ENCODE results near the gene MZF1. TPM values are rescaled to one million over a fixed set of nuclear protein-coding genes. Genes with fewer than 3 reads are reported as not detected.
A peak's percentile ranks its signal among the peaks of the same experiment; 100 is the strongest.

MZF1 gene
- total and polyA plus RNA-seq, 2 experiments from 2014 or later: 10.2 to 21.8 TPM

- no peak for TF ChIP-seq NANOG (IDR thresholded peaks at IDR 0.05; ENCODE audit: borderline replicate concordance)
- no peak for TF ChIP-seq EZH2 (IDR thresholded peaks at IDR 0.05; ENCODE audit: low read depth, unreplicated experiment)
- no peak for TF ChIP-seq EZH2phosphoT487 (IDR thresholded peaks at IDR 0.05; ENCODE audit: unreplicated experiment)
- TF ChIP-seq, protein P1, sequence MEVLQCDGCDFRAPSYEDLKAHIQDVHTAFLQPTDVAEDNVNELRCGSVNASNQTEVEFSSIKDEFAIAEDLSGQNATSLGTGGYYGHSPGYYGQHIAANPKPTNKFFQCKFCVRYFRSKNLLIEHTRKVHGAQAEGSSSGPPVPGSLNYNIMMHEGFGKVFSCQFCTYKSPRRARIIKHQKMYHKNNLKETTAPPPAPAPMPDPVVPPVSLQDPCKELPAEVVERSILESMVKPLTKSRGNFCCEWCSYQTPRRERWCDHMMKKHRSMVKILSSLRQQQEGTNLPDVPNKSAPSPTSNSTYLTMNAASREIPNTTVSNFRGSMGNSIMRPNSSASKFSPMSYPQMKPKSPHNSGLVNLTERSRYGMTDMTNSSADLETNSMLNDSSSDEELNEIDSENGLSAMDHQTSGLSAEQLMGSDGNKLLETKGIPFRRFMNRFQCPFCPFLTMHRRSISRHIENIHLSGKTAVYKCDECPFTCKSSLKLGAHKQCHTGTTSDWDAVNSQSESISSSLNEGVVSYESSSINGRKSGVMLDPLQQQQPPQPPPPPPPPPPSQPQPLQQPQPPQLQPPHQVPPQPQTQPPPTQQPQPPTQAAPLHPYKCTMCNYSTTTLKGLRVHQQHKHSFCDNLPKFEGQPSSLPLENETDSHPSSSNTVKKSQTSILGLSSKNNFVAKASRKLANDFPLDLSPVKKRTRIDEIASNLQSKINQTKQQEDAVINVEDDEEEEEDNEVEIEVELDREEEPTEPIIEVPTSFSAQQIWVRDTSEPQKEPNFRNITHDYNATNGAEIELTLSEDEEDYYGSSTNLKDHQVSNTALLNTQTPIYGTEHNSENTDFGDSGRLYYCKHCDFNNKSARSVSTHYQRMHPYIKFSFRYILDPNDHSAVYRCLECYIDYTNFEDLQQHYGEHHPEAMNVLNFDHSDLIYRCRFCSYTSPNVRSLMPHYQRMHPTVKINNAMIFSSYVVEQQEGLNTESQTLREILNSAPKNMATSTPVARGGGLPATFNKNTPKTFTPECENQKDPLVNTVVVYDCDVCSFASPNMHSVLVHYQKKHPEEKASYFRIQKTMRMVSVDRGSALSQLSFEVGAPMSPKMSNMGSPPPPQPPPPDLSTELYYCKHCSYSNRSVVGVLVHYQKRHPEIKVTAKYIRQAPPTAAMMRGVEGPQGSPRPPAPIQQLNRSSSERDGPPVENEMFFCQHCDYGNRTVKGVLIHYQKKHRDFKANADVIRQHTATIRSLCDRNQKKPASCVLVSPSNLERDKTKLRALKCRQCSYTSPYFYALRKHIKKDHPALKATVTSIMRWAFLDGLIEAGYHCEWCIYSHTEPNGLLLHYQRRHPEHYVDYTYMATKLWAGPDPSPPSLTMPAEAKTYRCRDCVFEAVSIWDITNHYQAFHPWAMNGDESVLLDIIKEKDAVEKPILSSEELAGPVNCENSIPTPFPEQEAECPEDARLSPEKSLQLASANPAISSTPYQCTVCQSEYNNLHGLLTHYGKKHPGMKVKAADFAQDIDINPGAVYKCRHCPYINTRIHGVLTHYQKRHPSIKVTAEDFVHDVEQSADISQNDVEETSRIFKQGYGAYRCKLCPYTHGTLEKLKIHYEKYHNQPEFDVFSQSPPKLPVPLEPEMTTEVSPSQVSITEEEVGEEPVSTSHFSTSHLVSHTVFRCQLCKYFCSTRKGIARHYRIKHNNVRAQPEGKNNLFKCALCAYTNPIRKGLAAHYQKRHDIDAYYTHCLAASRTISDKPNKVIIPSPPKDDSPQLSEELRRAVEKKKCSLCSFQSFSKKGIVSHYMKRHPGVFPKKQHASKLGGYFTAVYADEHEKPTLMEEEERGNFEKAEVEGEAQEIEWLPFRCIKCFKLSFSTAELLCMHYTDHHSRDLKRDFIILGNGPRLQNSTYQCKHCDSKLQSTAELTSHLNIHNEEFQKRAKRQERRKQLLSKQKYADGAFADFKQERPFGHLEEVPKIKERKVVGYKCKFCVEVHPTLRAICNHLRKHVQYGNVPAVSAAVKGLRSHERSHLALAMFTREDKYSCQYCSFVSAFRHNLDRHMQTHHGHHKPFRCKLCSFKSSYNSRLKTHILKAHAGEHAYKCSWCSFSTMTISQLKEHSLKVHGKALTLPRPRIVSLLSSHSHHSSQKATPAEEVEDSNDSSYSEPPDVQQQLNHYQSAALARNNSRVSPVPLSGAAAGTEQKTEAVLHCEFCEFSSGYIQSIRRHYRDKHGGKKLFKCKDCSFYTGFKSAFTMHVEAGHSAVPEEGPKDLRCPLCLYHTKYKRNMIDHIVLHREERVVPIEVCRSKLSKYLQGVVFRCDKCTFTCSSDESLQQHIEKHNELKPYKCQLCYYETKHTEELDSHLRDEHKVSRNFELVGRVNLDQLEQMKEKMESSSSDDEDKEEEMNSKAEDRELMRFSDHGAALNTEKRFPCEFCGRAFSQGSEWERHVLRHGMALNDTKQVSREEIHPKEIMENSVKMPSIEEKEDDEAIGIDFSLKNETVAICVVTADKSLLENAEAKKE (CRISPR knock-in tag; IDR thresholded peaks at IDR 0.05): no peak
These were observed 43.7 kb downstream of the MZF1 start (continued) for GRCh38 chr19:58529405-58529804.

DNA sequence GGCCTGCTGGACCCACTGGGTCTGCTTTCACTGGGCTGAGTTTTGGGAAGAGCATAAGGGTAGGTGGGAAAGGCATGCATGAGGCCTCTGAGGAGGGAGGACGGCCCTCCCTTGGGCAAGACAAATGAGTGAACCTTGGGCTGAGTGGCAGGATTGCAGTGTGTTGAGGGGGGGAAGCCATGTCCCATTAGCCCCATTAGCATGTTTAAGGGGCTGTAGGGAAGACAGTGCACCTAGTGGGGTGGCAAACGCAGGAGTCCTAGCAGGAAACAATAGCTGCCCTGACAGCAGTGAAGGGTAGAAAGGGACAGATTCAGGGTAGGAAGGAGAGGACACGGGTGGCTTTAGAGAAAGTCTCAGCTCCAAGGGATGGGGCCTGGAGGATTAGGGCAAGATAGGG, 50.4 kb downstream of the MZF1 start:
- no peak overlapping the region for H3K27ac Mint-ChIP-seq
- ATAC-seq (no peak), DNase-seq (ENCODE audit: low spot score) (no peak)
- peak overlapping the region; percentile 10; the same call in 1 of the 3 replicates for H3K4me3 Mint-ChIP-seq
- Histone ChIP-seq H3K79me2 (replicated peaks; ENCODE audit: insufficient read depth) (0 out of 2 replicates have a peak, but pooled peaks cover 8% of the 10 kb centered on the region), H3K4me1 (ENCODE audit: insufficient read depth) (peaks cover 25% of the 10 kb centered on the region), H3K36me3 (ENCODE audit: insufficient read depth) (no peaks in the 10 kb centered on the region), H3F3A (replicated peaks; ENCODE audit: low read depth) (peaks cover 28% of the 10 kb centered on the region), H3K4me3 (no peak overlapping the region), H2AFZ (0 out of 2 replicates have a peak overlapping the region, but pooled peaks have one; percentile 52), H4K20me1 (replicated peaks; ENCODE audit: insufficient read depth) (no peaks in the 10 kb centered on the region), H3K4me2 (no peak overlapping the region), H3K27me3 (ENCODE audit: insufficient read depth) (no peaks in the 10 kb centered on the region), H3K27ac (ENCODE audit: low read depth) (no peak overlapping the region), H3K9me2 (ENCODE audit: insufficient read depth) (no peaks in the 10 kb centered on the region)
- peaks cover 40% of the 10 kb centered on the region for H3K4me1 Mint-ChIP-seq
- no peaks in the 10 kb centered on the region; the same call in 2 of the 3 replicates for H3K9me3 Mint-ChIP-seq
- H3K36me3 Mint-ChIP-seq (ENCODE audit: low read depth): peaks cover 3% of the 10 kb centered on the region; the same call in 1 of the 3 replicates
- peaks cover 35% of the 10 kb centered on the region for H3K27me3 Mint-ChIP-seq (ENCODE audit: insufficient read depth, low read depth, poor library complexity)
- TF ChIP-seq, protein P2, sequence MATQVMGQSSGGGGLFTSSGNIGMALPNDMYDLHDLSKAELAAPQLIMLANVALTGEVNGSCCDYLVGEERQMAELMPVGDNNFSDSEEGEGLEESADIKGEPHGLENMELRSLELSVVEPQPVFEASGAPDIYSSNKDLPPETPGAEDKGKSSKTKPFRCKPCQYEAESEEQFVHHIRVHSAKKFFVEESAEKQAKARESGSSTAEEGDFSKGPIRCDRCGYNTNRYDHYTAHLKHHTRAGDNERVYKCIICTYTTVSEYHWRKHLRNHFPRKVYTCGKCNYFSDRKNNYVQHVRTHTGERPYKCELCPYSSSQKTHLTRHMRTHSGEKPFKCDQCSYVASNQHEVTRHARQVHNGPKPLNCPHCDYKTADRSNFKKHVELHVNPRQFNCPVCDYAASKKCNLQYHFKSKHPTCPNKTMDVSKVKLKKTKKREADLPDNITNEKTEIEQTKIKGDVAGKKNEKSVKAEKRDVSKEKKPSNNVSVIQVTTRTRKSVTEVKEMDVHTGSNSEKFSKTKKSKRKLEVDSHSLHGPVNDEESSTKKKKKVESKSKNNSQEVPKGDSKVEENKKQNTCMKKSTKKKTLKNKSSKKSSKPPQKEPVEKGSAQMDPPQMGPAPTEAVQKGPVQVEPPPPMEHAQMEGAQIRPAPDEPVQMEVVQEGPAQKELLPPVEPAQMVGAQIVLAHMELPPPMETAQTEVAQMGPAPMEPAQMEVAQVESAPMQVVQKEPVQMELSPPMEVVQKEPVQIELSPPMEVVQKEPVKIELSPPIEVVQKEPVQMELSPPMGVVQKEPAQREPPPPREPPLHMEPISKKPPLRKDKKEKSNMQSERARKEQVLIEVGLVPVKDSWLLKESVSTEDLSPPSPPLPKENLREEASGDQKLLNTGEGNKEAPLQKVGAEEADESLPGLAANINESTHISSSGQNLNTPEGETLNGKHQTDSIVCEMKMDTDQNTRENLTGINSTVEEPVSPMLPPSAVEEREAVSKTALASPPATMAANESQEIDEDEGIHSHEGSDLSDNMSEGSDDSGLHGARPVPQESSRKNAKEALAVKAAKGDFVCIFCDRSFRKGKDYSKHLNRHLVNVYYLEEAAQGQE (IDR thresholded peaks at IDR 0.05; ENCODE audit: unreplicated experiment): no peak
- TF ChIP-seq POLR2AphosphoS5 (IDR thresholded peaks at IDR 0.05; ENCODE audit: low read depth): no peak
- no peak for TF ChIP-seq EZH2 (IDR thresholded peaks at IDR 0.05; ENCODE audit: low read depth, unreplicated experiment)
- TF ChIP-seq, protein P3, sequence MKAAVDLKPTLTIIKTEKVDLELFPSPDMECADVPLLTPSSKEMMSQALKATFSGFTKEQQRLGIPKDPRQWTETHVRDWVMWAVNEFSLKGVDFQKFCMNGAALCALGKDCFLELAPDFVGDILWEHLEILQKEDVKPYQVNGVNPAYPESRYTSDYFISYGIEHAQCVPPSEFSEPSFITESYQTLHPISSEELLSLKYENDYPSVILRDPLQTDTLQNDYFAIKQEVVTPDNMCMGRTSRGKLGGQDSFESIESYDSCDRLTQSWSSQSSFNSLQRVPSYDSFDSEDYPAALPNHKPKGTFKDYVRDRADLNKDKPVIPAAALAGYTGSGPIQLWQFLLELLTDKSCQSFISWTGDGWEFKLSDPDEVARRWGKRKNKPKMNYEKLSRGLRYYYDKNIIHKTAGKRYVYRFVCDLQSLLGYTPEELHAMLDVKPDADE (IDR thresholded peaks at IDR 0.05): no peak
- TF ChIP-seq ZNF114 (CRISPR knock-in tag; IDR thresholded peaks at IDR 0.05): no peak
- TF ChIP-seq CREB1 (CRISPR knock-in tag; IDR thresholded peaks at IDR 0.05; ENCODE audit: low read depth): no peak
- TF ChIP-seq, protein P4, sequence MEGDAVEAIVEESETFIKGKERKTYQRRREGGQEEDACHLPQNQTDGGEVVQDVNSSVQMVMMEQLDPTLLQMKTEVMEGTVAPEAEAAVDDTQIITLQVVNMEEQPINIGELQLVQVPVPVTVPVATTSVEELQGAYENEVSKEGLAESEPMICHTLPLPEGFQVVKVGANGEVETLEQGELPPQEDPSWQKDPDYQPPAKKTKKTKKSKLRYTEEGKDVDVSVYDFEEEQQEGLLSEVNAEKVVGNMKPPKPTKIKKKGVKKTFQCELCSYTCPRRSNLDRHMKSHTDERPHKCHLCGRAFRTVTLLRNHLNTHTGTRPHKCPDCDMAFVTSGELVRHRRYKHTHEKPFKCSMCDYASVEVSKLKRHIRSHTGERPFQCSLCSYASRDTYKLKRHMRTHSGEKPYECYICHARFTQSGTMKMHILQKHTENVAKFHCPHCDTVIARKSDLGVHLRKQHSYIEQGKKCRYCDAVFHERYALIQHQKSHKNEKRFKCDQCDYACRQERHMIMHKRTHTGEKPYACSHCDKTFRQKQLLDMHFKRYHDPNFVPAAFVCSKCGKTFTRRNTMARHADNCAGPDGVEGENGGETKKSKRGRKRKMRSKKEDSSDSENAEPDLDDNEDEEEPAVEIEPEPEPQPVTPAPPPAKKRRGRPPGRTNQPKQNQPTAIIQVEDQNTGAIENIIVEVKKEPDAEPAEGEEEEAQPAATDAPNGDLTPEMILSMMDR (conservative IDR thresholded peaks at IDR 0.05; ENCODE audit: low read depth in 2 of 2): no peak
- no peak for TF ChIP-seq EZH2phosphoT487 (IDR thresholded peaks at IDR 0.05; ENCODE audit: unreplicated experiment)
- TF ChIP-seq ZNF331 (CRISPR knock-in tag; IDR thresholded peaks at IDR 0.05; ENCODE audit: low read depth): no peak
- no peak for TF ChIP-seq NANOG (IDR thresholded peaks at IDR 0.05; ENCODE audit: borderline replicate concordance)
- TF ChIP-seq STAT1 (IDR thresholded peaks at IDR 0.05; ENCODE audit: unreplicated experiment): no peak
- no peak for TF ChIP-seq JUNB (IDR thresholded peaks at IDR 0.05; ENCODE audit: unreplicated experiment)
